ENCODE measurements around the gene EGLN3. TPM values are rescaled to one million over a fixed set of nuclear protein-coding genes. Genes with fewer than 3 reads are reported as not detected.

EGLN3 gene
- total RNA-seq, 1 donor from 2014 or later, result 2.8 TPM

DNA sequence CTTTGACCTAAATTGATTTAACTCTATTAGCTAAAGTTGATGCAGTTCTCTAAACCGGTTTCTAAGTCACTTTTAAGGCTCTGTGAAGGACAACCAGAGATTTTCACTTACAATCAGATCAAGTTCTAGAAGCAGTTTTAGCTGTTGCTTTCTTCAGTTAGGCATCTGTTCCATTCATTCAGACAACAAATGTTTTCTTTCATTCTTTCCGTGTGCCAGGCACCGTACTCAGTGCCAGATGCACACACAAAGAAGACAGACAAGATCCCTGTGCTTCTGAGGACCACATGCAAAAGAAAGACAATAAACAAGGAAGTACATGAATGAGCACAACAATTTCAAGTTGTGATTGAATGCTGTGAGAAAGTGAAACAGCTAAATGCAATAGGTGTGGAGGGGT, 11.1 kb upstream of the EGLN3 start:
- Mint-ChIP-seq H3K27me3 (ENCODE audit: low read depth) (no peaks in the 10 kb centered on the region), H3K36me3 (ENCODE audit: low read depth) (no peaks in the 10 kb centered on the region), H3K27ac (ENCODE audit: unreplicated experiment) (no peak overlapping the region), H3K9me3 (ENCODE audit: low read depth) (peaks cover 4% of the 10 kb centered on the region), H3K4me1 (ENCODE audit: low read depth) (no peaks in the 10 kb centered on the region), H3K4me3 (ENCODE audit: unreplicated experiment) (no peak overlapping the region)
- no peak for TF ChIP-seq CTCF (IDR thresholded peaks at IDR 0.05)
- no peak for DNase-seq (ENCODE audit: low spot score)

GRCh38 chr14:33959692-33960151, 8.8 kb upstream of the EGLN3 start:
- peaks cover 3% of the 10 kb centered on the region for H3K27me3 Mint-ChIP-seq (ENCODE audit: low read depth)
- H3K4me3 Mint-ChIP-seq (ENCODE audit: unreplicated experiment), result no peak overlapping the region
- no peak overlapping the region for H3K27ac Mint-ChIP-seq (ENCODE audit: unreplicated experiment)
- H3K9me3 Mint-ChIP-seq (ENCODE audit: low read depth), result peaks cover 4% of the 10 kb centered on the region
- no peaks in the 10 kb centered on the region for H3K36me3 Mint-ChIP-seq (ENCODE audit: low read depth)
- DNase-seq (ENCODE audit: low spot score), result no peak
- no peak for TF ChIP-seq CTCF (IDR thresholded peaks at IDR 0.05)
- no peaks in the 10 kb centered on the region for H3K4me1 Mint-ChIP-seq (ENCODE audit: low read depth)

- no peak for TF ChIP-seq CTCF (IDR thresholded peaks at IDR 0.05)
- H3K9me3 Mint-ChIP-seq (ENCODE audit: low read depth), result peaks cover 4% of the 10 kb centered on the region
- H3K4me3 Mint-ChIP-seq (ENCODE audit: unreplicated experiment), result no peak overlapping the region
- no peak for DNase-seq (ENCODE audit: low spot score)
- no peaks in the 10 kb centered on the region for H3K36me3 Mint-ChIP-seq (ENCODE audit: low read depth)
- no peak overlapping the region for H3K27ac Mint-ChIP-seq (ENCODE audit: unreplicated experiment)
- peaks cover 6% of the 10 kb centered on the region for H3K27me3 Mint-ChIP-seq (ENCODE audit: low read depth)
- no peaks in the 10 kb centered on the region for H3K4me1 Mint-ChIP-seq (ENCODE audit: low read depth)
Observed at GRCh38 chr14:33958605-33959226, 7.8 kb upstream of the EGLN3 start.

DNA sequence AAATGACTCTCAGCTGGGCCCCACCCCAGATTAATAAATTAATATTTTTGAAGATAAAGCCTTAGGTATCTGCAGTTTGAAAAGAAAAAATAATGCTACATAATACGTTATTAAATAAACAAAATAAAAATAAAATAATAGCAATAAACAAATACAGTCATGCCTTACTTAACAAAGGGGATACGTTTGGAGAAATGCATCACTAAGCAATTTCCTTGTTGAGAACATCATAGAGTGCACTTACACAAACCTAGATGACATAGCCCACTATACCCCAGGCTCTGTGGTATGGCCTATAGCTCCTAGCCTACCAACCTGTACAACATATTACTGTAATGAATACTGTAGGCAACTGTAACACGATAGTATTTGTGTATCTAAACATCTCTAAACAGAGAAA, 7.1 kb upstream of the EGLN3 start:
- Mint-ChIP-seq H3K4me1 (ENCODE audit: low read depth) (no peaks in the 10 kb centered on the region), H3K27ac (ENCODE audit: unreplicated experiment) (no peak overlapping the region), H3K9me3 (ENCODE audit: low read depth) (peaks cover 4% of the 10 kb centered on the region), H3K36me3 (ENCODE audit: low read depth) (no peaks in the 10 kb centered on the region), H3K4me3 (ENCODE audit: unreplicated experiment) (no peak overlapping the region), H3K27me3 (ENCODE audit: low read depth) (peaks cover 9% of the 10 kb centered on the region)
- no peak for TF ChIP-seq CTCF (IDR thresholded peaks at IDR 0.05)
- no peak for DNase-seq (ENCODE audit: low spot score)

DNA sequence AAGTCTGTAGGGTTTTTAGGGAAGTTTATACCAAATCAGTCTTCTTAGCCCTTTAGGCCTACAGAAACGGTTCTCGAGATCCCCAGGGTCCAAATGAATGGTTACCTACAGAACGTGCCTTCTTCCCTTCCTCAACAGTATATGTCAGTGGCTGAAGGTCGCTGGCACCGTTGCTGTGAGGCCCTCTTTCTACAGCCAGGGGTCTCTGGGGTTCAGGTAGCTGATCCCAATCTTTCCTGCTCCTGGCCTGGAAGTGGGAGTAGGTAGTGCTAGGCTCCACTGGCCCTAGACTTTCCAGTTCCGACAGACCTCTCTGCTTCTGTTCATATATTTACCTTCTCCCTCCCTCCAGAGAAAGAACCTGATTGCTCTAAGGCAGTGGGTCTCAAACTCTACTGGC, 6.4 kb upstream of the EGLN3 start:
- no peak for TF ChIP-seq CTCF (IDR thresholded peaks at IDR 0.05)
- Mint-ChIP-seq H3K9me3 (ENCODE audit: low read depth) (peaks cover 2% of the 10 kb centered on the region), H3K36me3 (ENCODE audit: low read depth) (no peaks in the 10 kb centered on the region), H3K27ac (ENCODE audit: unreplicated experiment) (no peak overlapping the region), H3K4me3 (ENCODE audit: unreplicated experiment) (no peak overlapping the region), H3K4me1 (ENCODE audit: low read depth) (no peaks in the 10 kb centered on the region), H3K27me3 (ENCODE audit: low read depth) (peaks cover 14% of the 10 kb centered on the region)
- DNase-seq (ENCODE audit: low spot score), result no peak

Measured in chondrocyte (in vitro differentiated cells).